VCaP (cell line): ENCODE results near the gene ITGA2B.
A peak's percentile ranks its signal among the peaks of the same experiment; 100 is the strongest.

Source experiments
- H3K27ac ChIP-seq: fragments of 450-650 bp; 2 replicates; pipeline ENCODE4 v1.5.1; 2017
- CTCF ChIP-seq: fragments of 450-650 bp; conservative IDR thresholded peaks from 2 replicates; pipeline ENCODE4 v1.5.1; 2017; ENCODE audit warnings: mild to moderate bottlenecking, moderate library complexity

ITGA2B gene

GRCh38 chr17:44326861-44327444 is 62.5 kb downstream of the ITGA2B start:
- H3K27ac ChIP-seq = peak overlapping the region; percentile 42; the same call in 1 of the 2 replicates
- TF ChIP-seq CTCF = no peak

GRCh38 chr17:44324571-44325275 is 64.7 kb downstream of the ITGA2B start, which contains the start of gene SLC25A39:
Gene SLC25A39, minus strand, starts transcription at chr17:44324823. Its CDS starts 1,261 bp downstream, at chr17:44323562.
- H3K27ac ChIP-seq = peak within 1 kb of the TSS; percentile 91
- TF ChIP-seq CTCF = no peak

GRCh38 chr17:44324092-44324570 is 65.3 kb downstream of the ITGA2B start:
- no peak for TF ChIP-seq CTCF
- peak overlapping the region; percentile 91 for H3K27ac ChIP-seq

- H3K27ac ChIP-seq = peak overlapping the region; percentile 91
- no peak for TF ChIP-seq CTCF
Observed at GRCh38 chr17:44323359-44324091, 65.9 kb downstream of the ITGA2B start.

- no peak overlapping the region; the same call in 1 of the 2 replicates for H3K27ac ChIP-seq
- no peak for TF ChIP-seq CTCF
Observed at GRCh38 chr17:44322236-44322895, 67.1 kb downstream of the ITGA2B start.
